Epithelial cell of proximal tubule (primary cell): Measurements from ENCODE around the gene SLU7. TPM values are rescaled to one million over a fixed set of nuclear protein-coding genes. Genes with fewer than 3 reads are reported as not detected.

Experiments used
- DNase-seq: peaks from one replicate; pipeline ENCODE4 v3.0.0-alpha.2; 2011; ENCODE audit warnings: low read depth
- H3K4me3 ChIP-seq: 2 replicates; pipeline ENCODE4 v1.5.1; 2011; ENCODE audit warnings: low read depth, mild to moderate bottlenecking, low read length
- CTCF ChIP-seq: conservative IDR thresholded peaks from 2 replicates; pipeline ENCODE4 v1.5.1; 2012; ENCODE audit warnings: low read depth, mild to moderate bottlenecking, low read length
- total RNA-seq: library from RNA; depleted of rRNA; stranded (reverse); fragments of >200 nt; gene quantifications from 2 replicates; pipeline ENCODE4 v1.2.3, GENCODE V29; 2015

SLU7 gene
- total RNA-seq, result 40.1 and 59.0 TPM in 2 replicates

- TF ChIP-seq CTCF, result no peak
- H3K4me3 ChIP-seq, result peak within 1 kb of the TSS; percentile 95
- no peak for DNase-seq
These were observed at the start of gene SLU7 for GRCh38 chr5:160418561-160419457. TSS of gene SLU7 (minus strand) at chr5:160419081. CDS start at chr5:160415294, 3,787 bp downstream.

GRCh38 chr5:160468363-160468975 is 49.6 kb upstream of the SLU7 start:
- TF ChIP-seq CTCF, result no peak
- no peak for DNase-seq
- H3K4me3 ChIP-seq, result peak overlapping the region; percentile 67

GRCh38 chr5:160467555-160468362 is 48.9 kb upstream of the SLU7 start:
- TF ChIP-seq CTCF, result no peak
- H3K4me3 ChIP-seq, result peak overlapping the region; percentile 67
- DNase-seq, result peak; percentile 94

- no peak for DNase-seq
- TF ChIP-seq CTCF, result no peak
- H3K4me3 ChIP-seq, result no peak overlapping the region
These were observed 48.1 kb upstream of the SLU7 start for GRCh38 chr5:160466889-160467554.

- no peak for DNase-seq
- H3K4me3 ChIP-seq, result no peak overlapping the region
- no peak for TF ChIP-seq CTCF
These were observed 47.2 kb upstream of the SLU7 start for GRCh38 chr5:160466116-160466515.

GRCh38 chr5:160464466-160464797 is 45.6 kb upstream of the SLU7 start:
- DNase-seq, result no peak
- TF ChIP-seq CTCF, result no peak
- H3K4me3 ChIP-seq, result no peak overlapping the region
